ENCODE measurements around the gene RPS28.
"Not testable (repeated sequence)": the region's sequence is repeated elsewhere in the genome, so short reads cannot be mapped to it uniquely, and the experiment has no call there.

RPS28 gene

GRCh38 chr19:8307965-8308866 is 13.1 kb upstream of the RPS28 start, which contains the start of gene CD320:
Gene CD320, minus strand, starts transcription at chr19:8308358. Its CDS starts 68 bp downstream, at chr19:8308290.
- DNase-seq (ENCODE audit: insufficient read length, low spot score), result peak; percentile 97
- FAIRE-seq, result peak; percentile 98
- TF ChIP-seq TAF1 (IDR thresholded peaks at IDR 0.05; ENCODE audit: low read depth, low read length) (peak; percentile 61; the same call in 1 of the 2 replicates), POLR2AphosphoS5 (IDR thresholded peaks at IDR 0.05; ENCODE audit: low read depth, low read length) (peak; percentile 90), POLR2A (IDR thresholded peaks at IDR 0.05; ENCODE audit: low read depth, low read length) (peak; percentile 93), PAX5 (IDR thresholded peaks at IDR 0.05; ENCODE audit: insufficient read depth, low read length, severe bottlenecking) (no peak), POU2F2 (IDR thresholded peaks at IDR 0.05; ENCODE audit: low read depth, low read length) (0 out of 2 replicates have a peak, but pooled peaks have one; percentile 24), SPI1 (IDR thresholded peaks at IDR 0.05; ENCODE audit: low read depth, low read length) (no peak)

- FAIRE-seq (no peak), DNase-seq (ENCODE audit: insufficient read length, low spot score) (no peak)
- no peak for TF ChIP-seq TAF1 (IDR thresholded peaks at IDR 0.05; ENCODE audit: low read depth, low read length)
- TF ChIP-seq SPI1 (IDR thresholded peaks at IDR 0.05; ENCODE audit: low read depth, low read length), result no peak
- no peak for TF ChIP-seq POLR2A (IDR thresholded peaks at IDR 0.05; ENCODE audit: low read depth, low read length)
- TF ChIP-seq POLR2AphosphoS5 (IDR thresholded peaks at IDR 0.05; ENCODE audit: low read depth, low read length), result no peak
- TF ChIP-seq POU2F2 (IDR thresholded peaks at IDR 0.05; ENCODE audit: low read depth, low read length), result no peak
- no peak for TF ChIP-seq PAX5 (IDR thresholded peaks at IDR 0.05; ENCODE audit: insufficient read depth, low read length, severe bottlenecking)
Measured at GRCh38 chr19:8308891-8309291, 12.4 kb upstream of the RPS28 start.

- TF ChIP-seq POU2F2 (IDR thresholded peaks at IDR 0.05; ENCODE audit: low read depth, low read length) (no peak), SPI1 (IDR thresholded peaks at IDR 0.05; ENCODE audit: low read depth, low read length) (peak; percentile 51; the same call in 1 of the 2 replicates)
- DNase-seq (ENCODE audit: insufficient read length, low spot score) (no peak), FAIRE-seq (no peak)
Measured at GRCh38 chr19:8310342-8311055, 10.8 kb upstream of the RPS28 start.

- TF ChIP-seq POLR2A (IDR thresholded peaks at IDR 0.05; ENCODE audit: low read depth, low read length) (no peak), POLR2AphosphoS5 (IDR thresholded peaks at IDR 0.05; ENCODE audit: low read depth, low read length) (no peak), SPI1 (IDR thresholded peaks at IDR 0.05; ENCODE audit: low read depth, low read length) (no peak), PAX5 (IDR thresholded peaks at IDR 0.05; ENCODE audit: insufficient read depth, low read length, severe bottlenecking) (no peak), POU2F2 (IDR thresholded peaks at IDR 0.05; ENCODE audit: low read depth, low read length) (no peak), TAF1 (IDR thresholded peaks at IDR 0.05; ENCODE audit: low read depth, low read length) (no peak)
- DNase-seq (ENCODE audit: insufficient read length, low spot score), result no peak
- no peak for FAIRE-seq
Measured at GRCh38 chr19:8311461-8312260, 9.6 kb upstream of the RPS28 start.

- FAIRE-seq, result not testable (repeated sequence)
Measured at GRCh38 chr19:8314981-8315640, 6.2 kb upstream of the RPS28 start.

GRCh38 chr19:8316351-8317125 is 4.8 kb upstream of the RPS28 start:
- no peak for TF ChIP-seq POU2F2 (IDR thresholded peaks at IDR 0.05; ENCODE audit: low read depth, low read length)
- TF ChIP-seq TAF1 (IDR thresholded peaks at IDR 0.05; ENCODE audit: low read depth, low read length), result no peak
- TF ChIP-seq POLR2A (IDR thresholded peaks at IDR 0.05; ENCODE audit: low read depth, low read length), result no peak
- TF ChIP-seq SPI1 (IDR thresholded peaks at IDR 0.05; ENCODE audit: low read depth, low read length), result no peak
- no peak for TF ChIP-seq POLR2AphosphoS5 (IDR thresholded peaks at IDR 0.05; ENCODE audit: low read depth, low read length)
- TF ChIP-seq PAX5 (IDR thresholded peaks at IDR 0.05; ENCODE audit: insufficient read depth, low read length, severe bottlenecking), result no peak
- no peak for FAIRE-seq

More at GRCh38 chr19:8314981-8315640, 6.2 kb upstream of the RPS28 start:
- not testable (repeated sequence) for DNase-seq (ENCODE audit: insufficient read length, low spot score)

GRCh38 chr19:8318835-8319234 is 2.5 kb upstream of the RPS28 start:
- FAIRE-seq; DNase-seq (ENCODE audit: insufficient read length, low spot score): not testable (repeated sequence)

More at GRCh38 chr19:8316351-8317125, 4.8 kb upstream of the RPS28 start:
- DNase-seq (ENCODE audit: insufficient read length, low spot score), result no peak

GRCh38 chr19:8319807-8320520 is 1.3 kb upstream of the RPS28 start:
- FAIRE-seq (no peak), DNase-seq (ENCODE audit: insufficient read length, low spot score) (no peak)
- TF ChIP-seq POLR2A (IDR thresholded peaks at IDR 0.05; ENCODE audit: low read depth, low read length) (no peak), PAX5 (IDR thresholded peaks at IDR 0.05; ENCODE audit: insufficient read depth, low read length, severe bottlenecking) (no peak), SPI1 (IDR thresholded peaks at IDR 0.05; ENCODE audit: low read depth, low read length) (no peak), TAF1 (IDR thresholded peaks at IDR 0.05; ENCODE audit: low read depth, low read length) (no peak), POU2F2 (IDR thresholded peaks at IDR 0.05; ENCODE audit: low read depth, low read length) (no peak), POLR2AphosphoS5 (IDR thresholded peaks at IDR 0.05; ENCODE audit: low read depth, low read length) (no peak)

Measured in GM12891 (cell line).